Activated naive CD4-positive, alpha-beta T cell treated with Interleukin-2 at 50 U/mL for 16 hours (primary cell): Measurements from ENCODE around the gene COL24A1.
"Not testable (repeated sequence)": the region's sequence is repeated elsewhere in the genome, so short reads cannot be mapped to it uniquely, and the experiment has no call there.

Experiments used
- DNase-seq: peaks from one replicate; pipeline ENCODE4 v3.0.0-alpha.2; 2020

The COL24A1 gene

DNA sequence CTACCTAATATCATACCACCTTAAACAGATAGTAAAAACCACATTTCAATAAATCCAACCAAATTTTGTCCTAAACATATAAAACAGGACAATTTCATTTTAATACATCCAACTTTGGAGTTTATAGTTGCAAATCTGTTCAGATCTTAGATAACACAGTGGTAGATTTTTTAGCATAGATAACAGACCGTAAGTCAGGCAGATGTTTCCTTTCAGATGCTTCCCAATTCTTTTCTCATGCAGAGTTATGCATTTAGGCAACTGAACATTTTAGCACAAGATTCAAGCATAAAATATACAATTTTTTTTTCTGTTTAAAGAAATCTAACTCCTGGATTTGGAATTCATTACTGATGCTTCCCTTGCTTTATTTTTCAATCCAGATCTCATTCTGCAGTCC lies 291.8 kb downstream of the COL24A1 start:
- DNase-seq: no peak

DNA sequence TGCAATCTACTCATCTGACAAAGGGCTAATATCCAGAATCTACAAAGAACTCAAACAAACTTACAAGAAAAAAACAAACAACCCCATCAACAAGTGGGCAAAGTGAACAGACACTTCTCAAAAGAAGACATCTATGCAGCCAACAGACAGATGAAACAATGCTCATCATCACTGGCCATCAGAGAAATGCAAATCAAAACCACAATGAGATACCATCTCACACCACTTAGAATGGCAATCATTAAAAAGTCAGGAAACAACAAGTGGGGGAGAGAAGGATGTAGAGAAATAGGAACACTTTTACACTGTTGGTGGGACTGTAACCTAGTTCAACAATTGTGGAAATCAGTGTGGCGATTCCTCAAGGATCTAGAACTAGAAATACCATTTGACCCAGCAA lies 292.9 kb downstream of the COL24A1 start:
- DNase-seq: not testable (repeated sequence)

DNA sequence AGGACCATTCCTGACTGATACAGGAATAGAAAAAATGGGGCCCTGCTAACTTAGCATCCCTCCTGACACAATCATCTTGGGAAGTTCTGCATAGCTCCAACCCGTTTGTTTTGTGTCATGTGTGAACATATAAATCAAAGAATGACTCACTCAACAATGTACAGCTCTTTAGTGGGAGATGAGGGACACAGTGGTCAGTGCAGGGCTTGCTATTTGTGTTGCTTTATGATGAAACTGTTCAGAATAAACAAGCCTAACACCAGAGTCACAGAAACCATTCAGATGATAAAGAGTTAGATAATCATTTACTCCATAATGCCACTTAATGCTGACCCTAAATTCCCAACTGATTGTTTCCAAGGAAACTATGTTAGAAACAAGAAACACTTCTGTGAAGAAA lies 294.1 kb downstream of the COL24A1 start:
- DNase-seq: no peak

DNA sequence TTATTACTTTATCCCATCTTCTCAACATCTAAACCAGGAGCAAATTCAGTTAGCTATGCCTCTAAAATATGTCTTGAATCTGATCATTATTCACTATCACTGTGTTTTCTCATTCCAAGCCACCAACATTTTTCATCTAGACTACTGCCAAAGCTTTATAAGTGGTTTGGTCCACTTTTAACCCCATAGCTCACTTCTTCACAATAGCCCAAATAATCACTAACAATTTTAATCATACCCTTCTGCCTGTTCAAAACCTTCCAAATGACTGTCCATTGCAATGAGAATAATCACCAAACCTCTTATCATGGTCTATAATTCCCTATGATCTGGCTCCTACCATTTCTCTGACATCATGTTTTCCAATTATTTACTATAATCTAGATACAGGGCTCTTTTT lies 298.6 kb downstream of the COL24A1 start:
- no peak for DNase-seq

DNA sequence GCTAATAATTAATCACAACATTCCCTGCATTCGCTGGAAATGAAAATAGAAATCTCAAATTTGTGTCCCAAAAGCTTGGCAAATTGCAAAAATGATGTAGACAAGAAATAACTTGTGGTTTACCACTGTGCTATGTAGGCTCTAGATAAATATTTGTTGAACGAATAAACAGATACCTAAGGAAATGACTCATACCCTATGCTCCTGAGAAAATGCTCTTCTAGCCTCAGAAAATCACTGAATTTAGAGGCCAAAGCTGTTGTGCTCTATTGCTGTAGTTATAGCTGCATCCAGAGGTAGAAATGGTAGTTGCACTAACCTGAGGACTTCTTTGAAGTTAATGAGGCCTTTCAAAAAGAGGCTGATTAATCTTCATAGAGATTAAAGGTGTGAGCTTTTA lies 306.3 kb downstream of the COL24A1 start:
- DNase-seq: no peak

DNA sequence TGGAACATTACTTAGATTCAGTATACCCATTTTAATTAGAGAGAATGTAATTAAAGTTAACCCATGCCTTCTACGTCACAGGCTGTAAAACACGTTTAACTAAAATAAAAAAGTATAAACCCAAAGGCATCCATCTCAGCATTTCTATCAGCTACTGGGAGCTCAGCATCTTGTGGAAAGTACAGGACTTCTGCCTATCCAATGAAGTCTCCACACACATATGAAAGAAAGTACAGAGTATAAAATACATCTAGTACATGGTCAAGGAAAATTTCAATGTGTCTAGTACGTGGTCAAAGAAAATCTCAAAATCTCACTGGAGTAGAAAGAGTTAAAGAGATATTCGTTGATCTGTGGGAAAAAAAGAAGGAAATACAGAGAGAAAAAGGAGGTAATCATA lies 306.9 kb downstream of the COL24A1 start:
- DNase-seq: no peak

DNA sequence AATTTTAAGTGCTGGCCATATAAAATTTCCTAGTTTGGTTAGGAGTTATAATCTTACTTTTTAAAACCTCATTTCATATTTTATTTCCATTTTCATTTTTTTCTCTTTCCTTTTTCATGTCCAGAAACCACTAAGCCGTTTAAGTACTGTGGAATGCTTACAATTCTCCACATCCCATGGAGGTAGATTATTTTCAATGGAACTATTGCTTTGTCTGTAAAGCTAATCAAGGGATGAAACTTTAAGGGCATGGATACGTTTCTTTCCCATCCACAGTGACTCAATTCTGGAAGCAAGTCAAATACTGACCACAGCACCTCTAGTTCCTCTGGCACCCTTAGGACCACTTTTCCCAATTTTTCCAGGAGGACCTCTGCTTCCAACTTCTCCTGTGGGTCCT lies 309.2 kb downstream of the COL24A1 start:
- no peak for DNase-seq

DNA sequence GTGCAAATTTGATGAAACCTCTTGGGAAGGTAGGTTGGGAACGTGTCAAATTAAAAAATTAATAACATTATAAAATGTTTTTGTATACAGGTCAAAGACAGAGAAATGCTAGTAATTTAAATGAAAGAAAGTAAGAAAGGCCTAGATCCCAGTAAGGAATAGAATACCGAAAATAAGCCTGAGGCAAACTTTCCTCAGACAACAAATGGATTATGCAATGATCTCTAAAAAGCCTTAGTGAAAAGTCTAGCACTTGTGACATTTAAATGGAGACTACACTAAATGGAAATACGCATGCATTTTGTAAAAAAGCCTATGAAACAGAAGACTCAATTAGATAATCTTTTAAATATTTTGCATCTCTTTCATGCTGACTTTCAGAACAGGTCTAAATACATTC lies 309.9 kb downstream of the COL24A1 start:
- DNase-seq: no peak

DNA sequence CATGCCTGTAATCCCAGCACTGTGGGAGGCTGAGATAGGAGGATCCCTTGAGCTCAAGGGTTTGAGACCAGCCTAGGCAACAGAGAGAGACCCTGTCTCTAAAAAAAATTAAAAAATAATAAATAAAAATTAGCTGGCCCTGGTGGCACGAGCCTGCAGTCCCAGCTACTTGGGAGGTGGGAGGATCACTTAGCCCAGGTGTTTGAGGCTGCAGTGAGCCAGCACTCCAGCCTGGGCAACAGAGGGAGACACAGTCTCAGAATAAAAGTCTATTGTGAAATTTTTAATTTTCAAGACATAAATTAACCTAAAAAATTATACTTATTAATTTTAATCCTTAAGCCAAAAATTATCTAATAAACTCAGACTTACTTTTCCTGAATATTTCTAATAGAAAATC lies 317.1 kb downstream of the COL24A1 start:
- DNase-seq: no peak

DNA sequence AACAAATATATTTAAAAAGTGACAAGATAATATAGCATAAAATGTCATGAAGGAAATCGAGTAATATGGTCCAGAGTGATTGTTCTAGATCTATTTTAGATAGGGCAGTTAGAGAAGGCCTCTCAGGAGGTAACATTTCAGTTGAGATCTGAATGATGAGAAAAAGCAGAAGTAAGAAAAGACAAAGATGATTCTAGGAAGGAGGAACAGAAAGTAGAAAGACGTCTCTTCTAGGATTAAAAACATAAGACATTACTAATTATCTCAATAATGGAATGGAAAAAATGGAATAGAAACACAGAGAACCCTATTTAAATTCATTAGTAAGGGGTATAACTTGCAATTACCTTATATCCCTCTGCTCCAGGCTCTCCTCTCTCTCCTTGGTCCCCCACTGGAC lies 318.3 kb downstream of the COL24A1 start:
- DNase-seq: no peak

DNA sequence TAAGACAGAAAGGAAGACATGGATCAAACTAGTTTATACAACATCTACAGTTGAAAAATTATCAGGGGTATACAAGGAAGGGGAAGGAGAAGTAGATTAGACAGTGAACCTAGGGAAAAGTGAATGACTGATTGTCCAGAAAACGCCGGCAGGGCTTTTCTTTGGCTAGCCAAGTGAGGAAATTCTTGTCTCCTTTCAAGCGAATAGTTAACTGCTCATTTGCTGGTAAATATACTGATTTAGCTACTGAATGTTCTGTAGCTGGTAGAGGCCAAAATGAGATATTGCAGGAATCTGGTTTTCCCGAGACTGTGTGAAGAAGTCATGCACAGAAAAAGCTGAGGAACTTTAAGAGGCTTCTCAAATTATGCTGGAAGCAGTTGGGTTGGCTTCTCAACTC lies 319.8 kb downstream of the COL24A1 start:
- DNase-seq: no peak

DNA sequence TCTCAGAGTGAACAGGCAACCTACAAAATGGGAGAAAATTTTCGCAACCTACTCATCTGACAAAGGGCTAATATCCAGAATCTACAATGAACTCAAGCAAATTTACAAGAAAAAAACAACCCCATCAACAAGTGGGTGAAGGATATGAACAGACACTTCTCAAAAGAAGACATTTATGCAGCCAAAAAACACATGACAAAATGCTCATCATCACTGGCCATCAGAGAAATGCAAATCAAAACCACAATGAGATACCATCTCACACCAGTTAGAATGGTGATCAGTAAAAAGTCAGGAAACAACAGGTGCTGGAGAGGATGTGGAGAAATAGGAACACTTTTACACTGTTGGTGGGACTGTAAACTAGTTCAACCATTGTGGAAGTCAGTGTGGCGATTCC lies 323.4 kb downstream of the COL24A1 start:
- not testable (repeated sequence) for DNase-seq

DNA sequence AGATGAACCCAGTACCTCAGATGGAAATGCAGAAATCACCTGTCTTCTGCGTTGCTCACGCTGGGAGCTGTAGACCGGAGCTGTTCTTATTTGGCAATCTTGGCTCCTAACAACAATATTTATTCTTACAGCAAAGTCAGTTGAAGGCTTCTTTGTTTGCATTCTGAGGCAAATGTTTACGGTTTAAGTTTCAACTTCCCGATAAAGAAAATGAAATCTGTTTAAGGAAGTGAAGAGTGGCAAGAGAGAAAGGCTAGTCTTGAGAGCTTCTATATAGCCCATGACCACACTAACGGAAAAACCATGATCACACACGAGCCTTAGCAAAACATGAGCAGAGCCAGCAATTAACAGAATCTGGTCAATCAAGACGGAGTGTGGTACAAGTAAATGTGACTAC lies 325.7 kb downstream of the COL24A1 start:
- DNase-seq: no peak

DNA sequence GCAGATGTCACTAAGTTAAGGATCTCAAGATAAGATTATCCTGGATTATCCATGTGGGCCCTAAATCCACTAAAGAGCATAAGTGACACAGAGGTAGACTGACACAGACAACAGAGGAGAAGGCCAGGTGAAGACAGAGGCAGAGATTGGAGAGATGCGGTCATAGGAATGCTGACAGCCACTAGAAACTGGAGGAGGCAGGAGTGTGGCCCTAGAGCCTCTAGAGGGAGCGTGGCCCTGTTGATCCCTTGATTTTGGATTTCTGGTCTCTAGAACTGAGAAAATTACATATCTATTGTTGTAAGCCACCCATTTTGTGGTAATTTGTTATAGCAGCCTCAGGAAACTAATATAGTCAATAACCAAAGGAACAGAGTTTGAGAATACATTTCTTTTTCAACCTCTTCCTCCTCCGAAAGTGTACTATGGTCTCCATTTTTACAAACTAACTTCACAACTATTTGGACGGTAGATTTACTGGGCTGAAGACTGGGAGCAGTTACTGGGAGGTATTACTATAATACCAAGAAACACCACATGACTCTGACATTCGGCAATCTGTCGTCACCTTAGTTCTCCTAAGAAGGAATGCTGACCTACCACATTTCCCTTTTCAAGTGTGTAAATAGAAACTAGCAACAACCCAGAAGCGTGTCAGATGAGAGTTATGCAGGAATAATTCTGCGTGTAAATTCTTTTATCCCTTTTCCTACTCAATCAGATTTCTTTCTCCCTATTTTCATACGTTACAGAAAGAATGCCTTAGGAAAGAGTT lies 332.3 kb downstream of the COL24A1 start:
- no peak for DNase-seq

DNA sequence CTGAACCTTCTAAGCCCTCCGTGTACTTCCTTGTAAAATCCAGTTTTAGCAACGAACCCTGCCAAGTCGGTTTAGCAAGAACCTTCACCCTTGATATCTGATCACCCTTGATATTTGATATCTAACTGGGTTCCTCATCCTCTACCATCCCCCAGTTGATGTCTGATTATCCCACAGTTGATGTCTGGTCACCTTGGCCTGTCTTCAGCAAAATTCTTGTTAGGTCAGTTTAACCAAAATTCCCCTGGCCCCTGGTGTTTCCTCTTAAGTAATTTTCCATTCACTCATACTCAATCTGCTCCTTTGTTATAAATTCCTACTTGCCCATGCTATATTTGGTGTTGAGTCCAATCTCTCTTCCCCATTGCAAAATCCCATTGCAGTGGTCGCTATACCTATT lies 333.9 kb downstream of the COL24A1 start:
- DNase-seq: no peak

DNA sequence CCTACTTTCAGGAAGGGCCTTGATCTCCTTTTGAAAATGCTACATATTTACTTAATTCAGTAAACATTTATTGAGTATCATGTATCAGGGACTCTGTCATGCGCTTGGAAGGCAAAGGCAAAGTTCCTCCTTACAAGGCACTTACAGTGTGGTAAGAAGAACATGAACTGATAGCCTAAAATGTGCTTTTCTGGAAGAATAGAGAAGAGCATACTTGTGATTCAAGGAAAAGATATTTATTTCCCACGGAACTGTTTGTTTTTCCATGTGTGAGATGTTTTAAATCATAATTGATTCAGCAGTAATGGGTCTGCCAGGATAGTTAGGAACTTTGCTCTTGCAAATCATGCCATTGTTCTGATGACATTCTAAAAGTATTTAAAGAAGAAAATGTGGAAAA lies 338.2 kb downstream of the COL24A1 start:
- DNase-seq: no peak

DNA sequence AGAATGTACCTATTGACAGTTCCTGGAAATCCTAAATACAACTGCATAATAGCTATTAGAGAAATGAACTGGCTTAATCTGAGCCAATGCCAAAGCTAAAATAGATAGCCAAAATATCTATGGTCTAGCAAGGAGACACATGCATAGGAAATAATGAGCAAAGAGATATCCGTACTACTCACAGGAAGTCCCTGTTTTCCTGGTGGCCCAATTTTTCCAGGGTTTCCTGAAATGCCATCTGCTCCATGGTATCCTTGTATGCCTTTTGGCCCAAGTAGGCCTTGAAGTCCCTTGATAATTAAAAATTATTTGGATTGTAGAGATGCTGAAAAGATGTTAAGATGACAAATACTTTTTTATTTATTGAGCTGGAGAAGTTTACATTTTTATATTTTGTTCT lies 340.0 kb downstream of the COL24A1 start:
- DNase-seq: no peak

DNA sequence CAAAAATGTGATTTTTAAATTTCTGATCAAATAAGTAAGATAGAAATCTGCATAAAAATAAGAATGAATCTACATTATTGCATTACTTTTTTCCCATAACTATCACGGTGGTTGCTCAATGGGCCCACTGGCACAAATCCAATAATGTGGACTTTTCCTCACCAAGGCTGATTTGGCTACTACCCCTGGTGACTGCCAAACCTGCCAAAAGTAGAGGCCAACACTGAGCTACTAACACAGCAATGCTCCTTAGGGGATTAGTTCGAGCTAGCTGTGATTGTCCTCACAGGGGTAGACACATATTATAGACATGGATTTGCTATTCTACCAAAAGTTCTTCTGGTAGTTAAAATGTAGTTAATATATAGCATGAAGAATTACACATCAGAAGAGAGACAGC lies 340.7 kb downstream of the COL24A1 start:
- no peak for DNase-seq

DNA sequence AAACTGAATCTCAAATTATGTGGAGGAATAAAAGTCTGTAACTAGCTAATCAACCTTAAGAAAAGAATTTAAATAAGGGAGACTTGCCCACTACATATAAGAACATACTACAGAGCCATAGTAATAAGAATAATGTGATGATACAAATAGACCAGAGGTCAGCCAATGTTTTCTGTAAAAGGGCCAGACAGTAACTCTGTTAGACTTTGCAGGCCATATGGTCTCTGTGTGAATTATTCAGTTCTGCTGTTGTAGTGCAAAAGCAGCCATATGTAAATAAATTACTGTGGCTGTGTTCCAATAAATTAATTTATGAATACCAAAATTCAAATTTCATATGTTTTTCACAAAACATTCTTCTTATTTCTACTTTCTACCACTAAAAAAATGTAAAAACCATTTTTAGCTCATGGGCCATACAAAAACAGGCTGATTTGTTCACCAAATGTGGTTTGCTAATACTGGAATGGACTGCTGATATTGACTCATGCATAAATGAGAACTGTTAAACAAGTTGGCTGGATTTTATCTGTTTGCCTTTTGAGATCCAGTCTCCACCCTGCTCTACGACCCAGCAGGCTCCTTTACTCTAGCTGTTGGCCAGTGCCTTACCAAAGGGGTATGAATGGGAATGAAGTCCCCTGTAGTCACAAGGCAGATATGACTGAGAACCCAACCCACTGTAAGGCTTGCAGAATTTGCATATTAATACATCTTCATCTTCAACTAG lies 350.2 kb downstream of the COL24A1 start:
- no peak for DNase-seq

DNA sequence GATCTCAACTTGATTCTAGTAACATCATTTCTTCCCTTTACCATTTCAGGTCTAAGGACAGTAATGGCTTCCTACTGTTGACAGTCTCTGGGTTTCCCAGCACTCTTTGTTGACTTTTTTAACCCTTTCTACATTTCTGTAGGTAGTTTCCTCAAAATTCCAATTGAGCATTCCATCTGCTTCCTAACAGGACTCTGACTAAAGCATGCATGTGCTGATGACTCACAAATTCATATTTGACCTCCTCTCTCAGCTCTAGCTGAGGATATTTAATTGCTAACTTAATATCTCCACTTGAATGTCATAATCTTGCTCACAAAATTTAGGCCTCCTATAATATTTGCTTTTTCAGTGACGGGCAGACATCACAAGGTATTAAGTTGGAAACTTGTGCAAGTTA lies 355.1 kb downstream of the COL24A1 start:
- no peak for DNase-seq

DNA sequence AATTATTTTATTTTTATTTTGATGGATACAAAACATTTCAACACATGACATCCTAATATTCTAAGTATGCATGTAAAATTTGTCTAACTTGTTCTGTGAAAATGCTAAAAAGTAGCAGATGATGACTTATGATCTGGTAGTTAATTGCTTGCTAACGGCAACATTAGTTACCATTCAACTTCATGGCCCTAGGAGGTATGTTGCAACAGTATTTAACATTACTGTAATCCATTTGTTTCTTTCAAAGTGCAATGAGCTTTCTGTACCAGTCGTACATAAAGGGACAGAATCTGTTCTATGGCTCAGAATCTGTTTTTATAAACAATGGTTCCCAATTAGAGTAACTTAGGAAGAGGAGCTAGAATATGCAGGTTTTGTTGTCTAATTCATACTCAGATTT lies 356.8 kb downstream of the COL24A1 start:
- no peak for DNase-seq

DNA sequence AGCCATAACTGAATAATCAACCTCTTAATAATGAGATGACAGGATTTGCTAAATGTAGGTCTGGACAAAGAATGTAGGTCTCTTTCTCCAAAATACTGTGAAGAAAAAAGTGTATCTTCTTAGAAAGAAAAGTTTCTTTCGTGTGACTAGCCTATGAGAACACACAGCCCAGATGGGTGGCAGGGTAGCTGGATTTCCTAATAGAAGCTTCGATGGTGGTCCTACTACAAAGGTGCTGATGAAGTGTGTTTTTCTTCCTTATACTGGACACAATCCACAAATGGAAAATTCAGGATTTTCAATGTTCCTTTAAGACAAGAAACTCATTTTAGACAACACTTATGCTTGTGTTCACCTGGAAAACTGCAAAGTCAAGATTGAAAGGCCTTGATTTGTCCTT lies 358.2 kb downstream of the COL24A1 start:
- no peak for DNase-seq

DNA sequence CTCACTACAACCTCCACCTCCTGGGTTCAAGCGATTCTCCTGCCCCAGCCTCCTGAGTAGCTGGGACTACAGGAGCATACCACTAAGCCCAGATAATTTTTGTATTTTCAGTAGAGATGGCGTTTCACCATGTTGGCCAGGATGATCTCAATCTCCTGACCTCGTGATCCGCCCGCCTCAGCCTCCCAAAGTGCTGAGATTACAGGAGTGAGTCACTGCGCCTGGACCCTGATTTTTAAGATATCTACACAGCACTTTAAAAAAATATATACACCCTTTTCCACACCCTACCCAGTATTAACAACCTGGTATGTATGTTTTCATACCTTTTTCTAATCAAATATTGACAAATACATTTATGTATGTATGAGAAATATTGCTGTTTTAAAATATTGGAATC lies 379.6 kb downstream of the COL24A1 start:
- not testable (repeated sequence) for DNase-seq

DNA sequence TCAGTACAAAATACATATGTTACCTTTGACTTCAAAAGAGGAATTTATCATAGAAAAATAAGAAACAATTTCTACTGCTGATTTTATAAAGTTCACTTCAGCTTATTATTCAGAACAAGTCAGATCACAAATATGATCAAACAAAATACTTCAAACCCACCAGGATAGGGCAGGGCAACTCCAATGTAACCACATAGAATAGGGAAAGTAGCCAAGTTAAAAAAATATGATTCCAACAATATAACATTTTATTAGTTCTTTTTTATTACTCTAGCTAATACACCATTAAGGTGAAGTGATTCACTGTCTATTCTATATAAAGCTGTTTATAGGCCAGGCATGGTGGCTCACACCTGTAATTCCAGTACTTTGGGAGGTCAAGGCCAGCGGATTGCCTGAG lies 393.8 kb downstream of the COL24A1 start:
- no peak for DNase-seq

DNA sequence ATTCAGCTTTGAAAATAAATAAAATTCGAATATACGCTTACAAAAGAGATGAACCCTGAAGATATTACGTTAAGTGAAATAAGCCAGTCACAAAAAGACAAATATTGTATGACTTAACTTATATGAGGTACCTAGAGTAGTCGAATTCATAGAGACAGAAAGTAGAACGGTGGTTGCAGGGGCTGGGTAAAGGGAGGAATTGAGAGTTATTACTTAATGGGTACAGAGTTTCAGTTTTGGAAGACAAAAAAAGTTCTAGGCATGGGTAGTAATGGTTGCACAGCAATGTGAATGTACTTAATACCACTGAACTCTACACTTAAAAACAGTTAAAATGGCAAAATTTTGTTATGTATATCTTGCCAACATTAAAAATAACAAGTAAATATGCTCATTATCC lies 399.7 kb downstream of the COL24A1 start:
- no peak for DNase-seq
